ENCODE data around the gene DGKH.

The DGKH gene

GRCh38 chr13:42049454-42049813 is 986 bp downstream of the DGKH start:
- no peak for DNase-seq (ENCODE audit: low spot score)
- TF ChIP-seq, protein P1, sequence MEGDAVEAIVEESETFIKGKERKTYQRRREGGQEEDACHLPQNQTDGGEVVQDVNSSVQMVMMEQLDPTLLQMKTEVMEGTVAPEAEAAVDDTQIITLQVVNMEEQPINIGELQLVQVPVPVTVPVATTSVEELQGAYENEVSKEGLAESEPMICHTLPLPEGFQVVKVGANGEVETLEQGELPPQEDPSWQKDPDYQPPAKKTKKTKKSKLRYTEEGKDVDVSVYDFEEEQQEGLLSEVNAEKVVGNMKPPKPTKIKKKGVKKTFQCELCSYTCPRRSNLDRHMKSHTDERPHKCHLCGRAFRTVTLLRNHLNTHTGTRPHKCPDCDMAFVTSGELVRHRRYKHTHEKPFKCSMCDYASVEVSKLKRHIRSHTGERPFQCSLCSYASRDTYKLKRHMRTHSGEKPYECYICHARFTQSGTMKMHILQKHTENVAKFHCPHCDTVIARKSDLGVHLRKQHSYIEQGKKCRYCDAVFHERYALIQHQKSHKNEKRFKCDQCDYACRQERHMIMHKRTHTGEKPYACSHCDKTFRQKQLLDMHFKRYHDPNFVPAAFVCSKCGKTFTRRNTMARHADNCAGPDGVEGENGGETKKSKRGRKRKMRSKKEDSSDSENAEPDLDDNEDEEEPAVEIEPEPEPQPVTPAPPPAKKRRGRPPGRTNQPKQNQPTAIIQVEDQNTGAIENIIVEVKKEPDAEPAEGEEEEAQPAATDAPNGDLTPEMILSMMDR (IDR thresholded peaks at IDR 0.05; ENCODE audit: extremely low read depth, missing control alignments), result no peak

DNA sequence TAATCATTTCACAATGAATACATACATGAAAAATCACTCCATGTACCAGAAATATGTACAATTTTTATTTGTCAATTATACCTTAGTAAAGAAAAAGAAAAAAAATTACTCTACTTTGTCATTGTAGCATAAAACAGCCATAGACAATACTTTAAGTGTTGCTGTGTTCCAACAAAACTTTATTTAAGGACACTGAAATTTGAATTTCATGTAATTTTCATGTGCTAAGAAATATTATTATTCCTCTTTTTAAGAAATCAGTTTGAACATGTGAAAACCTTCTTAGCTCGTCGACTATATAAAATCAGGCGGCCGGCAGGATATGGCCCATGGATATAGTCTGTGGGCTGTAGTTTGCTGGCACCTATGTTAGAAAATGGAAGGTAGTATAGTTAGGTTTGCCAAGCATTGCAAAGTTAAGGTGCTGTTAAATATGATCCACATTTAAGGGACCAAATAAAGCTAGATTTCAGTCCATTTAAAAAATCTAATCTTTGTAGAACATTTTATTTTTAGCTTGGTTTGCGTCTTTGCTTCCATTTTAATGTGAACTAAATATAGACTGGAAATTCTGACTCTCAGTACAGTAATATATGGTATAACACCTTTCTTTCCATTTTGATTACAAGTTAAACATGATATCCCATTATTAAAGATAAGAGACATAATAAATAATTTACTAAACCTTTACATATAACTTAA is 6.5 kb downstream of the DGKH start:
- TF ChIP-seq, protein P1 (IDR thresholded peaks at IDR 0.05; ENCODE audit: extremely low read depth, missing control alignments), result no peak
- no peak for DNase-seq (ENCODE audit: low spot score)

GRCh38 chr13:42055500-42056085 is 7.1 kb downstream of the DGKH start:
- TF ChIP-seq, protein P1 (IDR thresholded peaks at IDR 0.05; ENCODE audit: extremely low read depth, missing control alignments), result no peak
- no peak for DNase-seq (ENCODE audit: low spot score)

GRCh38 chr13:42056146-42056545 is 7.7 kb downstream of the DGKH start:
- no peak for DNase-seq (ENCODE audit: low spot score)
- TF ChIP-seq, protein P1 (IDR thresholded peaks at IDR 0.05; ENCODE audit: extremely low read depth, missing control alignments), result no peak

DNA sequence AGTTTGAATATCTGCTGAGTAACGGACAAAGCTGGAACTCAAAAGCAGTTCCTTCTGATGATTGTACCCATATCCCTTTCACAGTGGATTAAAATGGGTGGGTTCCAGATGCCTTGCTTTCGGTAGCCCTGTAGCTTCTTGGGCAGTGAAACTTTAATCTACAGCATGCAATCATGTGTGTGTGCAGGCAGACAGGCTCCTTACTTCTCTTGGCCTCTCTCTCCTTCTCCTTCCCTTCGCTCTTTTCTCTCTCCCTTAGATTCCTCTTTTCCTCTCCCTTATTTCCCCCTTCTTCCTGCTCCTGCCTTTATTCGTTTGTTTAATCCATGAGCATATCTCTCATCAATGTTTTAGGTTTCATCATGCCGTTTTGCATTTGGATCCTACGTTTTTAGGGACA is 8.1 kb downstream of the DGKH start:
- TF ChIP-seq, protein P1 (IDR thresholded peaks at IDR 0.05; ENCODE audit: extremely low read depth, missing control alignments), result no peak
- DNase-seq (ENCODE audit: low spot score), result no peak

DNA sequence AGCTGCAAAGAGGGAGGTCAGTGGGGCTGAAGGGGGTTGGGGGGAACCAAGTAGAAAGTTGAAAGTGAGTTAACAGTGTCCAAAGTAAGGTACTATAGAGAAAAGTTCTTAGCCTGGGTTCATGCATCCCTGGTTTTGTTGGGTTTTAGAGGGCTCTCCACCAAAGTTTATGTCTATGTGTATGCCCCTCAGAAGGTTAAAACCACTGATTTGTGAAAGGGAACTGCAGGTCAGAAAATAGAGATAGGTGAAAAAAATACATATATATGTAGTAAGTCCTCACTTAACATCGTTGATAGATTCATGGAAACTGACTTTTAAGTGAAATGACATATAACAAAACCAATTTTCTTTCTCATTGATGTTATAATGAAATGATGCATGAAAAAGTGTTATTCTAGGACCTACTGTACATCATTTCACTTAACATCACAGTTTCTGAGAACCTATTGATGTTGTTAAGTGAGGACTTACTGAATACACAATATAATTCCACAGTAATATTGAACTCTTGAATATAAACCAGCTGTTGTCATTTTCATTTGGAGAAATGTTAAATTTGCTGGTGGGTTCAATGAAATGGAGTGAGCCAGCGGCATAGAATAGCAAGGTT is 9.6 kb downstream of the DGKH start:
- TF ChIP-seq, protein P1 (IDR thresholded peaks at IDR 0.05; ENCODE audit: extremely low read depth, missing control alignments), result no peak
- no peak for DNase-seq (ENCODE audit: low spot score)

GRCh38 chr13:42061943-42062342 is 13.5 kb downstream of the DGKH start:
- TF ChIP-seq, protein P1 (IDR thresholded peaks at IDR 0.05; ENCODE audit: extremely low read depth, missing control alignments), result no peak
- DNase-seq (ENCODE audit: low spot score), result no peak
